ENCODE data around the gene SDHAF3.

GRCh38 chr7:97116308-97116707 lies 1.2 kb upstream of the SDHAF3 start:
- no peak for TF ChIP-seq SIN3A (IDR thresholded peaks at IDR 0.05; ENCODE audit: borderline replicate concordance, insufficient read depth, low read length)
- TF ChIP-seq TAF1 (IDR thresholded peaks at IDR 0.05; ENCODE audit: borderline replicate concordance, insufficient read depth, low read length) = no peak
- TF ChIP-seq POLR2AphosphoS5 (IDR thresholded peaks at IDR 0.05; ENCODE audit: low read depth, low read length) = no peak
- no peak for TF ChIP-seq REST (IDR thresholded peaks at IDR 0.05; ENCODE audit: insufficient read depth in 1 of 2, low read depth in 2 of 2, low read length in 2 of 2)
